LNCAP (cell line): ENCODE measurements around the gene LRIG1.

Source experiments
- CTCF ChIP-seq: fragments of 450-650 bp; IDR thresholded peaks from 2 replicates; pipeline ENCODE4 v1.5.1; 2017; ENCODE audit warnings: mild to moderate bottlenecking

The LRIG1 gene

DNA sequence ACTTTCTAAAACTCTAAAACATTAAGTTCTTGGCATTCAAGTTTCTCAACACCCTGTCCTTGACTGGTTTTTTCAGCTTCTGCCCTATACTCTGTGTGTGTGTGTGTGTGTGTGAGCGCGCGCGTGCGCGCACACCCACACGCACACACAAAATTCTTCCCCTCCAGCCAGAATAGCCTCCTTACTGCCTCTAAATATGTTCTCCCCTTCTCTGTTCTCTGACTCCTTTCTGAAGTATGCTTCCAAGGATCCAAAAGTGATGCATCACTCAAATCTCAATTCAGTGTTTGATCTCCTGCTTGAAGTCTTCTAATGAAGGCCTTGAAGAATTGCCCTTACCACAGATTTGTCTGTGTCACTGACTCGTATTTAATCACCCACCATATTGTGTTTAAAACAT, 150.2 kb downstream of the LRIG1 start:
- TF ChIP-seq CTCF, result no peak

DNA sequence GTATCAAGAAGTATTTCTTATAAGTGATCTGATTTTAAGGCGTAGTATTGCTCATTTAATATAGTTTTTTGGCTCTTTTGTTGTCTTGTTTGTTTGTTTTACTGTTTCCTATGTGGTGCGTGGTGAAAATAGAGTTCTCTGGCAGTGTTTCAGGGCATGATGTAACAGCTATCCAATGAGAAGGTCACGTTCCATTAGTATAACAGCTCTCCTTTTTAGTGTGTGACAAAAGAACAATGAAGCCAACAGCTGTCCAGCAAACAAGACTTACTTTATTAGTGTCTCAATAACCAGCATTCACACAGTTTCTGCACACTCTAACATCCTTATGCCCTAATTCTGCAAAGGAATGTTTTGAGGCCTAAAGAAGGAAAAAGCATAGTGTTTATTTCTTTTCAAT, 152.1 kb downstream of the LRIG1 start:
- TF ChIP-seq CTCF, result no peak

DNA sequence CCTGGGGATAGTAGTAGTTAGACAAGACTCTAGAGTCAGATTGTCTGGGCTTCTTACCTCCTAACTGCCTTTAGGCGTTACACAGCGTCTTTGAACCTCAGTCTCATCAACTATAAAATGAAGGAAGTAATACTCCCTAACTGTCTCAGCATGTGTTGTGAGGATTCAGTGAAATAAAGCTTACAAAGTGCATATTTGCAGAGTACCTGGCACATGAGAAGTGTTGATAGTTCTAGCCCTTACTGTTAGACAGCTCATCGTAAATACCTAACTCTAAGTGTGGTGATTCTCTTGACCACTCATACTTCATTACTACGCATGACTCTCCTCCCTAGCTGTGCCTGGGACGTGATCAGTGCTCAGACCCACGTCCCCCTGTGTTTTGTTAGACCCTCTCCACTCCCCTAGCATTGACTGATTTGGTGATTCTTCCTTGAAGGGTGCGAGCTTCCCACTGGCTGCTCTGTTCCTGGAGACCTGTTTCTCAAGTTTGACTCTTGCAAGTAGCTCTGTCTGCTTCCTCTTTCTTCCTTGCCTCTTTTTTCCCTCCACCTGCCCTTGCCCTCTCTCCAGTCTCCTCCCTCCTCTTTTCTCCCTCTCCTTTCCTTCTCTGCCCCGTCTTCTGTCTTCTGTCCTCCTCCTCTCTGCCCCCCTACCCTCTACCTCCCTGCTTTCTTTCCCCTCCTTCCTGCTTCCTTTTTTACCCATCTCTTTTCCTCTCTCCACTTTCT, 155.8 kb downstream of the LRIG1 start:
- TF ChIP-seq CTCF, result no peak

DNA sequence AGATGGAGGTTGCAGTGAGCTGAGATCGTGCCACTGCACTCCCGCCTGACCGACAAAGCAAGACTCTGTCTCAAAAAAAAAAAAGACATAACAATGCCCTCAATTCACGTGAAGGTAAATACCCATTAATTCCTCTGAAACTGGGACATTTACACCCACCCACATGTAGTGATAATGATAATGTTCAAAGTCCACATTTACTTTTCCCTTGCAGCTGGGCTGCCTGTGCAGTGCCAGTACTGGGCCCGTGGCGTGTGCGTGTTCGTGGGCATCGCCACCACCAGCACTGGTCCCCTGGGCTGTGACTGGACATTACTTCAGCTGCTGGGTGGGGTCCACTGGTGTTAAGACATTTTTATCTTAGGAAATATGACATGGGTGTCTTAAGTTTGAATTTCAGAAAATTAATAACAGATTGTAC, 156.4 kb downstream of the LRIG1 start:
- TF ChIP-seq CTCF, result no peak

DNA sequence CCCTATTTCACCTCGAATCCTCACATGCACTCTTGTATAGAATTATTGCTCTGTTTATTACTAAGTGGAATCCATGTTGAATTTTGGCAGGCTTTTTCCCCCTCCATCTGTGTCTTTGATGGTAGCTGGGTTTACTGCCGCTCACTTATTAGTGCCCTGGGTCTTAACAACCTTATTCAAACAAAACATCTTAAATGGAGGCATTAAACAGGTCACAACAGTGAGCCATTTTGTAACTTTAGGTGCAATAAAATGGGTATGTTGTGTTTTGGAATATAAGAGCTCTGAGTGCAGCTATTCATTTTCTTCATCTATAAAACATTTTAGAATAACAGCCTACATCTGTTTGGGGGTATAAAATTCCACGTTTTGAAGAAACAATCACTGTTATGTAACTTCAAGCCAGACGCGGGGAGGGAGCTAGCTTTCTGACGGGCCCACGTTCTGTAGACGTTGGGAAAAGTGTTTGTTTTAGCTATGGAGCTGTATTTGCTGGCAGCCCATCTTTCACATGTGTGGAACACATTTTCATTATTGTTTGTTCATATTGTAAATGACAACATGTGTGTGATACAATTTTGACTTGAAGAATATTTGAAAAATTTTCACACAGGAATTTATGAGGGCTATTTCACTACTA, 158.0 kb downstream of the LRIG1 start:
- TF ChIP-seq CTCF, result no peak

GRCh38 chr3:66338927-66339326, 161.9 kb downstream of the LRIG1 start:
- no peak for TF ChIP-seq CTCF

- TF ChIP-seq CTCF, result no peak
These were observed 164.5 kb downstream of the LRIG1 start for GRCh38 chr3:66336333-66336766.
